Myometrial cell (primary cell): ENCODE measurements around the gene NSD2. TPM values are rescaled to one million over a fixed set of nuclear protein-coding genes. Genes with fewer than 3 reads are reported as not detected.

ENCODE experiments used
- total RNA-seq: library from RNA; depleted of rRNA; stranded (reverse); fragments of >200 nt; gene quantifications from 2 replicates; pipeline ENCODE4 v1.2.3, GENCODE V29; 2015

Gene NSD2
- total RNA-seq = 49.6 and 56.0 TPM in 2 replicates

DNA sequence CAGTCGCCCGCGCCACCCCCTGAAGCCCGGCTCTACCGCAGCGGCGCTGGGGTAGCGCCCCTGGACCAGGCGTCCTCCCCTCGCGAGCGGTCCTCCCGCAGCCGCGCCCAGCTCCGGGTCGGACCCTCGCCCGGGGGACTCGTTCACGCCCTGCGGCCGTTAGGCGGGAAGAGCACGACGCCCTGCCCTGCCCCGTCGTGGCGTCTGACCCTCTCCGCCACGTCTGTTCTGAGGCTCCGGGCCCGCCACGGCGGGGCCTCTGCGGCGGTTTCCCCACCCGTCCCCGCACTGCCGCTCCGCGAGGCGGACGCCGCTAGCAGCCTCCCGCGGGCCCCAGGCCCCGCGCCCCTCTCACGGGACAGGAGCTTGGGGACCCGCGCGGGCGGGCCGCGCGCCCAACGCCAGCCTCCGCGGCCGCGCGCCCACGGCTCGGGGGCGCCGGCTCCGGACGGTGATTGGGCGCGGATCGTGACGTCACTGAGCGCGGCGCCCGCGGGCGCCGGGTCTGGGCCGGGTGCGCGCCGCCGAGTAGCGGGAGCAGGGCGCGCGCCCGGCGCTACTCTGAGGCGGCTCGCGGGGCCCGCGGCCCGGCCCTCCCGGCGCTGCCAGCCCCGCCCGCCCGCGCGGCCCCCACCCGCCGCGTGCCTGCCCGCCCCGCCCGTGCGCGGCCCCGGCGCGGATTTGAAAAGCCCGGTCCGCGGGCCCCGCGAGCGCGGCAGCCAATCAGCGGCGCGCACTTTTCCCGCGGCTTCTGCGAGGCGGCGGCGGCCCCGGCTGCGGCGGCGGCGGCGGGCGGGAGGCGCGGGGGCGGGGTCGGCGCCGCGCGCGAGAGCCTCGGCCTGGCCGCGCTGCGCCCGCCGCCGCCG is at the start of gene NSD2:
Gene NSD2, plus strand, starts transcription at position 816 of the 866 bp plus-strand sequence. CDS start 29,262 bp downstream, outside the sequence.

DNA sequence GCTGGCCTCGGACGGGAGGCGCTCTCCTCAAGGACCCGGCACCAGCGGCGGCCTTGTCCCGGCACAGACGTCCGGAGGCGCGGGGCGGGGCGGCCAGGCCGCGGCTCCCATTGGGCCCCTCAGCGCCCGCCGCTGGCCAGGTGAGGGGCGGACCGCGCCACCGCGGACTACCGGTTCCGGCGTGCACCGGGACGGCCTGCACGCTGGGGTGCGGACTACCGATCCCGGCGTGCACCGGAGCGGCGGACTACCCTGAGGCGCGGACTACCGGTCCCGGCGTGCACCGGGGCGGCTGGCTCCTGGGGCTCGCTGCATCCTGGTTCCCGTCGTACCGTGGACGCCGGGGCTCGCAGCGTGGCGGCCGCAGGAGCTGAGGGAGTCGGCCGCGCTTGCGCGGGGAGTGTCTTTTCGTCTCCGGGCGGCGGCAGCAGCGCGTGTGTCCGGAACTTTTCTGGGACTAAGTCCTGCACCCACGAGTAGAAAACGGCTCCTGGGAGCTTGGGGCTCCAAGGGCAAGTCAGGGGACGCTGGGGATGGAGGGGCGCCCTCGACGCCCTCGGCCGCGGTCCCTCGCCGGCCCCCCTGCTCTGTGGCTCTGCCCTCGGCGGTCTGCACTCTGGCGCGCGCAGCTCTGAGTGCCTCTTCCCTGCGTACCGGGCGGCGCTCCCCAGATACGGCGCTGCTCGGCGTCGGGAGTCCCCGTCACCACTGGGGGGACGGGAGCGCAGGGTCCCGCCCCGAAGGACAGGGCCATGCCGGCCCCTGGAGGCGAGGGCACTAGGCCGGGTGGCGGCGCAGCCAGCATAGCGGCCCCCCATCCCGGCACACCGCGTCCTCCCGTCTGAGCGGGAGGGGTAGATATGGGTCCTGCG is 14.9 kb upstream of the NSD2 start, which contains the start of gene LETM1:
Gene LETM1, minus strand, starts transcription at position 86 of the 872 bp plus-strand sequence. CDS start 206 bp downstream, outside the sequence.

DNA sequence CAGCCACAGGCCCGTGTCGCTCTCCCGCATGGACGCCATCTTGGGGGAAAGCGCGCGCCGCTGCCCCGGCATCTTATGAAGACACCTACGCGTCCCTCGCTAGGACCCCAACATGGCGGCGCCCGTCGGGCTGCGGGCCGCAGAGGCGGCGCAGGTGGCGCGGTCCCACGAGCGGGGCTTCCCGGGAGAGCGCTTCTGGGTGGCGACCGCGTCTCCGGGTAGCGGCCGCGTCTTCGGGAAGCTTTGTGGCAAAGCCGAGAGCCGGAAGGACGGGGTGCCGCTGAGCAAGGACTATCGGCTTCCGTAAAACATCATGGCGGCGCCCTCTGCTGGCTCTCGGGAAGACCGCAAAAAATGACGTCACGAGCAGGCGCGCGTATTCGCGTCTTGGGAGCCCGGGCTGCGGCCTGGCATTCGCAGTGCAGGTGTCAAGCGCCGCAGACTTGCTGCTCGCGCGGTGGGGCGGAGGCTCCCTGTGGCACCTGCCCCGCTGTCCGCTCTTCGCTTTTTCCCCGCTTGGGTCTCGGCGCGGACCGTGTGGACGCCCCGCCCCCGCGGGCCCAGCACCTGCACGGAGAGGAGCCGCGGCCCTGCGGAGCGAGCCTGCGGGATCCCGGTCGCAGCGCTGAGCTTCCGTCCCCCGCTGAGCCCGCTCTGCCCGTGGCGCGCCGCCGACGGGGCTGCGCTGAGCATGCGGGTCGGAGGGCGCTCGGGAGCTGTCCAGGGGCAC is 137.9 kb downstream of the NSD2 start, which contains the start of gene NELFA:
Gene NELFA, minus strand, starts transcription at position 54 of the 730 bp plus-strand sequence. Its CDS starts 15 bp downstream, at position 39.

Other genes with a start within 250 kb of the NSD2 start
- gene FAM53A, start 187.1 kb upstream of the NSD2 start, total RNA-seq = 2.3 and 5.5 TPM in 2 replicates
- gene SLBP, start 159.1 kb upstream of the NSD2 start, total RNA-seq = 50.7 and 60.3 TPM in 2 replicates
- 50.7 and 63.4 TPM in 2 replicates for gene TMEM129, start 150.1 kb upstream of the NSD2 start, total RNA-seq
- gene TACC3, start 149.9 kb upstream of the NSD2 start, total RNA-seq = 42.4 and 45.5 TPM in 2 replicates
- gene FGFR3, start 78.1 kb upstream of the NSD2 start, total RNA-seq = 0.29 and 0.89 TPM in 2 replicates
- gene LETM1, start 15.2 kb upstream of the NSD2 start, total RNA-seq = 32.8 and 44.1 TPM in 2 replicates
- 11.5 and 25.7 TPM in 2 replicates for gene NELFA, start 137.6 kb downstream of the NSD2 start, total RNA-seq
- under 0.01 TPM in 1 of 2 replicates, not detected in the other for gene NAT8L, start 187.9 kb downstream of the NSD2 start, total RNA-seq